H9 (cell line): ENCODE measurements around the gene STAT2. TPM values are rescaled to one million over a fixed set of nuclear protein-coding genes. Genes with fewer than 3 reads are reported as not detected.

Source experiments
- DNase-seq: peaks from one replicate; pipeline ENCODE4 v3.0.0-alpha.2; 2017
- H2AFZ ChIP-seq: one replicate; pipeline ENCODE4 v1.6.1; 2013; ENCODE audit warnings: mild to moderate bottlenecking, low read length, control low read depth, moderate library complexity
- H2AK5ac ChIP-seq: 2 replicates; pipeline ENCODE4 v1.6.1; 2013; ENCODE audit warnings: low read length, control low read depth, mixed read lengths; ENCODE audit not compliant: insufficient read length
- H2BK120ac ChIP-seq: one replicate; pipeline ENCODE4 v1.6.1; 2013; ENCODE audit warnings: low read depth, mild to moderate bottlenecking, low read length, control low read depth, inconsistent platforms; ENCODE audit not compliant: poor library complexity, severe bottlenecking
- H2BK12ac ChIP-seq: 2 replicates; pipeline ENCODE4 v1.6.1; 2013; ENCODE audit warnings: low read length, control low read depth, mixed read lengths, low read depth; ENCODE audit not compliant: insufficient read length
- H2BK15ac ChIP-seq: 2 replicates; pipeline ENCODE4 v1.6.1; 2013; ENCODE audit warnings: low read depth, low read length, control low read depth
- H2BK20ac ChIP-seq: one replicate; pipeline ENCODE4 v1.6.1; 2013; ENCODE audit warnings: low read depth, mild to moderate bottlenecking, low read length, control low read depth, inconsistent platforms; ENCODE audit not compliant: poor library complexity, severe bottlenecking
- H2BK5ac ChIP-seq: 2 replicates; pipeline ENCODE4 v1.6.1; 2013; ENCODE audit warnings: low read length, control low read depth, mixed read lengths; ENCODE audit not compliant: insufficient read length
- H3K14ac ChIP-seq: 2 replicates; pipeline ENCODE4 v1.6.1; 2013; ENCODE audit warnings: low read length, control low read depth; ENCODE audit not compliant: insufficient read depth
- H3K18ac ChIP-seq: 2 replicates; pipeline ENCODE4 v1.6.1; 2013; ENCODE audit warnings: low read depth, mild to moderate bottlenecking, mixed read lengths, low read length, control low read depth; ENCODE audit not compliant: insufficient read length
- H3K23ac ChIP-seq: 2 replicates; pipeline ENCODE4 v1.6.1; 2013; ENCODE audit warnings: low read length, control low read depth, mixed read lengths, low read depth; ENCODE audit not compliant: insufficient read length
- H3K23me2 ChIP-seq: 2 replicates; pipeline ENCODE4 v1.6.1; 2013; ENCODE audit warnings: low read depth, mild to moderate bottlenecking, mixed read lengths, low read length, control low read depth; ENCODE audit not compliant: insufficient read length, poor library complexity, severe bottlenecking
- H3K27ac ChIP-seq: 2 replicates; pipeline ENCODE4 v1.5.1; 2013; ENCODE audit warnings: low read length, control low read depth, mixed read lengths, low read depth; ENCODE audit not compliant: insufficient read length
- H3K27me3 ChIP-seq: 2 replicates; pipeline ENCODE4 v1.6.1; 2013; ENCODE audit warnings: low read length, control low read depth, inconsistent platforms; ENCODE audit not compliant: insufficient read depth
- H3K4ac ChIP-seq: 2 replicates; pipeline ENCODE4 v1.6.1; 2013; ENCODE audit warnings: low read depth, mild to moderate bottlenecking, control low read depth, inconsistent platforms, low read length, moderate library complexity
- H3K4me1 ChIP-seq: 2 replicates; pipeline ENCODE4 v1.6.1; 2013; ENCODE audit warnings: low read length, control low read depth, inconsistent platforms; ENCODE audit not compliant: insufficient read depth
- H3K4me2 ChIP-seq: 2 replicates; pipeline ENCODE4 v1.6.1; 2013; ENCODE audit warnings: low read length, control low read depth, mixed read lengths; ENCODE audit not compliant: insufficient read length, insufficient read depth
- H3K56ac ChIP-seq: 2 replicates; pipeline ENCODE4 v1.6.1; 2013; ENCODE audit warnings: low read depth, mild to moderate bottlenecking, mixed read lengths, low read length, control low read depth; ENCODE audit not compliant: insufficient read length
- H3K79me1 ChIP-seq: 2 replicates; pipeline ENCODE4 v1.6.1; 2013; ENCODE audit warnings: low read depth, mild to moderate bottlenecking, moderate library complexity, low read length, control low read depth, inconsistent platforms; ENCODE audit not compliant: insufficient read depth, poor library complexity, severe bottlenecking
- H3K79me2 ChIP-seq: 2 replicates; pipeline ENCODE4 v1.6.1; 2013; ENCODE audit warnings: low read length, control low read depth, inconsistent platforms; ENCODE audit not compliant: insufficient read depth
- H3K9ac ChIP-seq: 2 replicates; pipeline ENCODE4 v1.6.1; 2013; ENCODE audit warnings: low read length, control low read depth, mixed read lengths; ENCODE audit not compliant: insufficient read length; ENCODE audit errors: extremely low read depth
- H3K9me3 ChIP-seq: one replicate; pipeline ENCODE4 v1.6.1; 2013; ENCODE audit warnings: low read depth, low read length, inconsistent platforms; ENCODE audit not compliant: control insufficient read depth
- H3T11ph ChIP-seq: one replicate; pipeline ENCODE4 v1.6.1; 2013; ENCODE audit warnings: mild to moderate bottlenecking, low read length, control low read depth, inconsistent platforms
- H4K20me1 ChIP-seq: one replicate; pipeline ENCODE4 v1.6.1; 2013; ENCODE audit not compliant: control insufficient read depth, insufficient read length, insufficient read depth
- H4K5ac ChIP-seq: 2 replicates; pipeline ENCODE4 v1.6.1; 2013; ENCODE audit warnings: low read depth, mild to moderate bottlenecking, mixed read lengths, low read length, control low read depth; ENCODE audit not compliant: insufficient read length
- H4K8ac ChIP-seq: replicated peaks from 2 replicates; pipeline ENCODE4 v1.6.1; 2013; ENCODE audit warnings: low read length, control low read depth, mixed read lengths, low read depth; ENCODE audit not compliant: insufficient read length
- H4K91ac ChIP-seq: 2 replicates; pipeline ENCODE4 v1.6.1; 2013; ENCODE audit warnings: low read depth, mild to moderate bottlenecking, moderate library complexity, mixed read lengths, low read length, control low read depth; ENCODE audit not compliant: insufficient read length
- H3K27ac Mint-ChIP-seq, 3 experiments: 2 replicates in 2 of 3; 3 replicates in 1 of 3; pipeline ENCODE4 v1.8.0; 2020 to 2021; ENCODE audit warnings: mixed read lengths in 3 of 3, mild to moderate bottlenecking in 1 of 3, moderate library complexity in 1 of 3
- H3K27me3 Mint-ChIP-seq: 2 replicates; pipeline ENCODE4 v1.8.0; 2021; ENCODE audit warnings: low read depth, mild to moderate bottlenecking, moderate library complexity, mixed read lengths
- H3K36me3 Mint-ChIP-seq, 3 experiments: 2 replicates in 2 of 3; 3 replicates in 1 of 3; pipeline ENCODE4 v1.8.0; 2020 to 2021; ENCODE audit warnings: low read depth in 3 of 3, mixed read lengths in 3 of 3; ENCODE audit not compliant: insufficient read depth in 1 of 3
- H3K4me1 Mint-ChIP-seq, 2 experiments: 2 replicates each; pipeline ENCODE4 v1.8.0; 2020; ENCODE audit warnings: mixed read lengths in 2 of 2
- H3K4me3 Mint-ChIP-seq, 2 experiments: 2 replicates in 1 of 2; 3 replicates in 1 of 2; pipeline ENCODE4 v1.8.0; 2020 to 2021; ENCODE audit warnings: mild to moderate bottlenecking in 2 of 2, mixed read lengths in 2 of 2, moderate library complexity in 1 of 2
- H3K9me3 Mint-ChIP-seq, 2 experiments: 2 replicates in 1 of 2; 3 replicates in 1 of 2; pipeline ENCODE4 v1.8.0; 2020; ENCODE audit warnings: mild to moderate bottlenecking in 2 of 2, mixed read lengths in 2 of 2, moderate library complexity in 1 of 2
- WGBS: extraction: QIAGEN DNeasy Blood & Tissue Kit; methylation state at CpG from one replicate; pipeline ENCODE4 v1.1.7; 2013; ENCODE audit warnings: missing lambda C conversion rate, low lambda C conversion rate, mixed read lengths; ENCODE audit not compliant: insufficient read length; ENCODE audit errors: extremely low coverage; 5-methylcytosine and 5-hydroxymethylcytosine counted together
- total RNA-seq: library from RNA; stranded (reverse); gene quantifications from 2 replicates; pipeline ENCODE4 v1.2.1, GENCODE V29; 2021
- TF ChIP-seq, protein P1 (sequence below): fragments of 200-600 bp; sonication (generic); conservative IDR thresholded peaks from 3 replicates; pipeline ENCODE4 v1.8.0; 2021; ENCODE audit warnings: antibody characterized with exemption, mild to moderate bottlenecking

STAT2 gene
- total RNA-seq, 1 experiment from 2014 or later = 47.8 TPM

DNA sequence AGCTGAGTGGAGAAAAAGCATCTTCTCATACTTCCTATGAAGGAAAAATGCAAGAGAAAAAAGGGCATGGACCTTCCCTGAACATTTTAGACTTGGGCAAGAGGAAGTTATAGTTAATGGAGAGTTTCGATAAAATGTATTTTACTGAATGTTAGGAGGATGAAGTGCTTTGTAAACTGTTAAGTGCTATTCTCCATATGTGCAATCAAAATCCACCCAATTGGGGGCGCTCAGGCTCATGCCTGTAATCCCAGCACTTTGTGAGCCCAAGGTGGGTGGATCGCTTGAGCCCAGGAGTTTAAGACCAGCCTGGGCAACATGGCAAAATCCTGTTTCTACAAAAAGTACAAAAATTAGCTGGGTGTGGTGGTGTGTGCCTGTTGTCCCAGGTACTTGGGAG is 42.2 kb downstream of the STAT2 start:
- Histone ChIP-seq H3K79me2 (peaks cover 7% of the 10 kb centered on the region; the same call in 1 of the 2 replicates), H3K4me1 (no peaks in the 10 kb centered on the region), H3K18ac (no peak overlapping the region), H4K91ac (no peak overlapping the region), H2BK5ac (no peak overlapping the region), H2BK15ac (no peak overlapping the region), H3K9me3 (no peaks in the 10 kb centered on the region), H3K14ac (no peak overlapping the region), H3K79me1 (peaks cover 7% of the 10 kb centered on the region), H3K23ac (no peak overlapping the region), H4K20me1 (no peaks in the 10 kb centered on the region), H2BK12ac (no peak overlapping the region), H3K23me2 (peaks cover 6% of the 10 kb centered on the region), H4K8ac (no peak overlapping the region), H2BK120ac (no peak overlapping the region), H2BK20ac (no peak overlapping the region), H3K4me2 (no peak overlapping the region), H3K27ac (no peak overlapping the region), H3K56ac (no peak overlapping the region), H3K4ac (no peak overlapping the region), H3K9ac (no peak overlapping the region), H3K27me3 (no peaks in the 10 kb centered on the region), H4K5ac (no peak overlapping the region), H2AK5ac (no peak overlapping the region), H2AFZ (no peak overlapping the region), H3T11ph (no peak overlapping the region)
- TF ChIP-seq, protein P1, sequence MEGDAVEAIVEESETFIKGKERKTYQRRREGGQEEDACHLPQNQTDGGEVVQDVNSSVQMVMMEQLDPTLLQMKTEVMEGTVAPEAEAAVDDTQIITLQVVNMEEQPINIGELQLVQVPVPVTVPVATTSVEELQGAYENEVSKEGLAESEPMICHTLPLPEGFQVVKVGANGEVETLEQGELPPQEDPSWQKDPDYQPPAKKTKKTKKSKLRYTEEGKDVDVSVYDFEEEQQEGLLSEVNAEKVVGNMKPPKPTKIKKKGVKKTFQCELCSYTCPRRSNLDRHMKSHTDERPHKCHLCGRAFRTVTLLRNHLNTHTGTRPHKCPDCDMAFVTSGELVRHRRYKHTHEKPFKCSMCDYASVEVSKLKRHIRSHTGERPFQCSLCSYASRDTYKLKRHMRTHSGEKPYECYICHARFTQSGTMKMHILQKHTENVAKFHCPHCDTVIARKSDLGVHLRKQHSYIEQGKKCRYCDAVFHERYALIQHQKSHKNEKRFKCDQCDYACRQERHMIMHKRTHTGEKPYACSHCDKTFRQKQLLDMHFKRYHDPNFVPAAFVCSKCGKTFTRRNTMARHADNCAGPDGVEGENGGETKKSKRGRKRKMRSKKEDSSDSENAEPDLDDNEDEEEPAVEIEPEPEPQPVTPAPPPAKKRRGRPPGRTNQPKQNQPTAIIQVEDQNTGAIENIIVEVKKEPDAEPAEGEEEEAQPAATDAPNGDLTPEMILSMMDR = peak; percentile 61
- WGBS = 100% methylated on average over 1 of the region's 3 CpGs
- no peak overlapping the region for H3K27ac Mint-ChIP-seq
- no peaks in the 10 kb centered on the region for H3K9me3 Mint-ChIP-seq
- no peak for DNase-seq
- no peaks in the 10 kb centered on the region for H3K27me3 Mint-ChIP-seq
- peaks cover 5 to 11% of the 10 kb centered on the region in 2 experiments; a peak in 2 of 4 replicates for H3K4me1 Mint-ChIP-seq
- peaks cover 6 to 28% (median 25%) of the 10 kb centered on the region in 3 experiments; a peak in 5 of 7 replicates for H3K36me3 Mint-ChIP-seq
- peak overlapping the region in 1 of 2 experiments; percentile 33; a peak in 1 of 5 replicates for H3K4me3 Mint-ChIP-seq
